AG08396 (cell line): Measurements from ENCODE around the gene ELFN1.
"Not testable (repeated sequence)": the region's sequence is repeated elsewhere in the genome, so short reads cannot be mapped to it uniquely, and the experiment has no call there.

Source experiments
- DNase-seq: peaks from one replicate; pipeline ENCODE4 v3.0.0; 2012; ENCODE audit warnings: low spot score, mixed read lengths

Gene ELFN1

GRCh38 chr7:1709281-1709680 lies 39.2 kb downstream of the ELFN1 start:
- no peak for DNase-seq

DNA sequence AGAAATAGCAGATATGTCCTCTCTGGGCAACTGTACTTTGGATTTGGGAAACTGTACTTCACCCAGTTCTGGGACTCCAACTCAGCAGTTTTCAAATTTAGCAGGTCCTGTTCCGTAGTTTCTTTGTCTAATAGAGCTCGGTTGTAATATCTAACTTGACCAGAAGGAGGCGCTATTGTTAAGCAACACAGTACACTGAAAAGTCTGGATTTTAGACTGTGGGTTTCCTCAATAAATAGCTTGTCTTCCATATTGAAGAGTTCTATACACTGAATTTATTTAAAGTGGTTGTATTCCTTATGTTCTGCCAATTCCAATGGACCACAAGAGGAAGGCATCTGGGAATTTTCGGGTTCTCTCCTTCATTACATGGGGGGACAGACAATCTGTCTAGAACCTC lies 39.8 kb downstream of the ELFN1 start:
- DNase-seq = no peak

DNA sequence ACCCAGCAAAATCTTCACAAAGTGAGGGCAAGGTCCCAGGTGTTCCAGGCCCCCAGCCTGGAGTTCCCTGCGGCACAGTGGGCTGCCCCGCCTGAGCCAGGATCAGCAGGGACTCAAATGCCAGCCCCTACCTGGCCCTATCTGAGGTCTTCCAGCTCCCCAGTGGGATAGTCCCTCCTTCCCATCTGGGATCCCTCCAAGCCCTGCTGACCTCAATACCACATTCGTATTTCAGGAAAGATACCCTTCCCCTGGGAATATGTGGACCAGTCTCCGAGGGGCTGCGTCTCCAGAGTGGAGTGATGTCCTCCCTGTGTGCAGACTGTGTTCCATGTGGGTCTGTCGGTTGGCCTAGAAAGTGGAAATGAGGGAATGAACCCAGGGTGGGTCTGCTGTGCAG lies 40.9 kb downstream of the ELFN1 start:
- no peak for DNase-seq

DNA sequence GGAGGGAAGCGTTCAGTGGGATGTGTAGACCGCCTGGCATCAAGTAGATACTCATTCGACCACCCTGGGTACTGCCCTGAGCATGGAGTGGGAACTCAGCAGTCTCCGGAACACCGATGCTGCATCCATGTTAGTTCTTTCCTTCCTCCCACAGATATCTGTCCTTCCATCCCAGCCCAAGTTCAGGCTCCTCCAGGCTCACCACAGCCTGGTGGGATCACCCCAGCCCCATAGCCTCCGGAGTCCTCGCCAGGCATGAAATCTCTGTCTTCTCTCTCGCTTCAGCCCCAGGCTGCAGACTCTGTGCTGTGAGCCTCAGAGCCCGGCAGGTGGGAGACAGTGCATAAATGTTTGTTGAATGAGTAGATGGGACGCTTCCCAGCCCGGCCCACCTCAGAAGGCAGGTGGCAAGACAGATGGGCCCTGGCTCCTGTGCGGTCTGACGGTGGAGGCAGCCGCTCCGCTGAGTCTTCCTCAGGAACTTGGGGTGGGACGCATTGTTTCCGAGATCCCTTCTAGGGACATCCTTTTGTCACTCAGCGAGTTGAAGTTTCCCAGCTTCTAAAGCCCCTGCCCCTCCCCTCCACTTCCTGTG lies 42.9 kb downstream of the ELFN1 start:
- DNase-seq = no peak

- no peak for DNase-seq
Observed at GRCh38 chr7:1713502-1714484, 43.7 kb downstream of the ELFN1 start.

DNA sequence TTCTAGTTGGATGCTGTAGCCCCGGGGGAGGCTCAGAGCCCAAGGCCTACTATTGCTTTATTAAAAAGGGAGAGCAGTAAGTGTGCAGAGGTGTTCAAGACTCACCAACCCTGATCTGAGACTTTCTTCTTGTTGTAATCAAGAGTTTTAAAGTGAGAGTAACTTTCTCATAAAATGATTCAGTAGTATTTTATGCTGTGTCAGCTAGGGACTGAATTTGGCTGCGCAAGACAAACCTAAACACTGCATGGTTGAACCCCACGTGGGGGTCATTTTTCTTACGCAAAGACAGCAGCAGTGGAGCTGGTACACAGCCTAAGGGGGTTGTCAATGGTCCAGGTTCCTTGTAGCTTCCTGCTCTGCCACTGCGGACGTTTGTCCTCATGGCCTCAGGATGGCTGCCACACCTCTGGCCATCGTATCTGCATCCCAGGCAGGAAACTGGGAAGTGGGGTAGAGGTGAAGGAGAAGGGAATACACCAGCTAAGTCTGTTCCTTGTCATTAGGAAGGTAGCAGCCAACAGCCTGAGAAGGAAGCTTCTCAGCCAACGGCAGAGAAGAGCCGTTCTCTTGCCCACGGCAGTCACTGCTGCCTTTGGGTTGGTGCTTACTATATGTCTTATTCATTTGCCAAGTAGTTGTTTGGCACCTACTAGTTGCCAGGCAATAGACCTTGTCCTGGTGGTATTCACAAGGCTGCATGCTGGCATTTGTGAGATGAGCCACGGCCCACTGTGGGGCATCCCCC lies 44.7 kb downstream of the ELFN1 start:
- DNase-seq = no peak

DNA sequence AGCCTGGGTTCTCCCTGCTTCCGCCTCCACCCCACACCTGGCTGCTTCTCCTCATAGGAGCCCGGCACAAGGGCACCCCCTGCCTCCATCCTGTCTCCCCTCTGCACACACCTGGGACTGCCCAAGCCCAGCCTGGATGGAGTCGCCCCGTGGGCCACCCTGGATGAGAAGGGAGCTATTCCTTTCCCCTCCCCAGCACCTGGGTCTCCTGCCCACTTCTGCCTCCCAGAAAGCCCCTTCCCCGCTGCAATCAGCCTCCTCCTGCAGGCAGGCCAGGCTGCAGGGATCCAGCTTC lies 45.2 kb downstream of the ELFN1 start:
- DNase-seq = no peak

DNA sequence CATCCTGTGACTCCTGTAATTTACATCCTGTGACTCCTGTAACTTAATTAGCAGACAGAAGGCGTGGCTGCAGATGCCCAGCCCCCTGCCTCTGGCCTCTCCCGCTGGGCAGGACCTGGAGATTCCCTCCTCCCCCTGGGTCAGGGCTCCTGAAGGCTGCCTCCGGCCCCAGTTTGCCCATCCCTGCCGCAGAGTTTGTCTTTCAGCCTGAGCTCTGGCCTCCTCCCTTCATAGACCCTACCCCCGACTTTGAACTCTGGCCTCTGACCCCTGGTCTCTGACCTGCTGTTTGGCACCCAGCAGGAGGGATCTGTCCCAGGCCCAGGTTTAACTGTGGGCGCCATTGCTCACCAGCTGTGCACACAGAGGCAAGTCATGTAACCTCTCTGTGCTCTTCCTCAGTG lies 45.6 kb downstream of the ELFN1 start:
- no peak for DNase-seq

DNA sequence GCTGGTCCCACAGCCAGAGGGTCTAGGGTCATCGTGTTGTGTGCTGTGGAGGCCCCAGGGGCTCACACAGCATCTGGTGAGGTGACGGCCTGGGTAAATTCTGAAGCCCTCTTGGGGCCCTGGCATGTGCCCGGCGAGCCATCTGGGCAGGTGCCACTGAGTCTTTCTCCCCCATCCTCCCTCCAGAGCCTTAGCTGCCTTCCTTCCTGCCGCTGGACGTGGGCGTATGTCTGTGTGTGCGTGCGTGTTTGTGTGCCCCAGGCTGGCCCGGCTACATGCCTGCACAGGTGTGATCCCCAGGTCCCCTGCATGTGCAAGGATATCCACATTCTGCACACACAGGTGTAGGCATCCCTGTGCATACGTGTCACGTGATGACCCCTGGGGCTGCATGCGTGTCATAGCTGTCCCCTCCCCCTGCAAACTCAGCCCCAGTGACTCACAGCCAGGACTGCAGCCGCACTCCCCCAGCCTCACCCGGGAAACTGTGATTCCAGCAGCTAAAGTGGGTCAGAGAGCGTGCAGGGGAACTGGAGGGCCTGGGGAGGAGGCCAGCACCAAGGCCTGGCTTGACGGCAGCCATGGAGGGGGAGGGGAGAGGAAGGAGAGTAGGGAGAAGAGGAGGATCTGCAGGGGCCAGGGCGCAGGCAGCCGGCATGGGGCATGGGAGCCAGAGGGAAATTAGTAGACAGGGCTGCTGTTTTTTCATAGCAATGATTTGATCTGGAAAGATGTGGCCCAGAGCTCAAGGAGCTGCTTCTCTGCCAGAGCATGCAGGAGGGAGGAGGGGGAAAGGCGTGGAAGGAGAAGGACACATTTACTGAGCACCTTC lies 46.4 kb downstream of the ELFN1 start:
- no peak for DNase-seq

GRCh38 chr7:1717095-1717483 lies 47.0 kb downstream of the ELFN1 start:
- DNase-seq = no peak

GRCh38 chr7:1717903-1718676 lies 48.0 kb downstream of the ELFN1 start:
- DNase-seq = no peak

- not testable (repeated sequence) for DNase-seq
Observed at GRCh38 chr7:1718850-1719249, 48.8 kb downstream of the ELFN1 start.

- not testable (repeated sequence) for DNase-seq
Observed at GRCh38 chr7:1719256-1719655, 49.2 kb downstream of the ELFN1 start.

DNA sequence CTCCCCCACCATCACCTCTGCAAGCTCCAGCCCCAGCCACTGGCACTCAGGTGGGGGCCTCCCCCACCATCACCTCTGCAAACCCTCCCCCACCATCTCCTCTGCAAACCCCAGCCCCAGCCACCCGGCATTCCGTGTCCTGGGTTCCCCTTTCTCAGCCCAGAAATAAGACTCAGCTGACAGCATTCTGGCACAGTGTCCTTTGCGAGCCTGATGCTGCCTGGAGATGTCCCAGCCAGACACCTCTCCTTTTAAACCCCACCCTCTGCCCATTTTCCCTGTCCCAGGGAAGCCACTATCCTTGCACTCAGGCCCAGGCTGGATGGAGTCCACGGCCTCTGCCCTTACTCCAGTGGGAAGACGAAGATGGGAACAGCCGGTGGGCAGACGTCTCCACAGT lies 49.8 kb downstream of the ELFN1 start:
- DNase-seq = no peak

GRCh38 chr7:1720326-1720725 lies 50.2 kb downstream of the ELFN1 start:
- no peak for DNase-seq

GRCh38 chr7:1721047-1721690 lies 51.1 kb downstream of the ELFN1 start:
- no peak for DNase-seq

DNA sequence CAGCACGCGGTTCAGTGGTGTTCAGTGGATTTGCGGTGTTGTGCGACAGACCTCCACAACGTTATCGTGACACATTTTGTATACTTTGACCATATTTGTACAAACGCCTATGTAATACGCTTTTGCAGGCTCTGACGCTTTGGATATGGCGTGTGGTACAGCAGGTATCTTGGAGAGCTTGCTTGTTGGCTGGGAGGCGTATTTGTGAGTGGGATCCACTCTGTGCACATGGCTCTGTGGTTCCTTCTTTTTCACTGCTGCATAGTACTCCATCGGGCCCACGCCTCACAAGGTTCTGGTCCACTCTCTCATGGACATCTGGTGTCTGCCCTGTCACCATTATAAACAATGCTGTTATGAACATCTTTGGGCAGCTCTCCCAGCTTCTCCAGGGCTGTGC lies 53.2 kb downstream of the ELFN1 start:
- no peak for DNase-seq

DNA sequence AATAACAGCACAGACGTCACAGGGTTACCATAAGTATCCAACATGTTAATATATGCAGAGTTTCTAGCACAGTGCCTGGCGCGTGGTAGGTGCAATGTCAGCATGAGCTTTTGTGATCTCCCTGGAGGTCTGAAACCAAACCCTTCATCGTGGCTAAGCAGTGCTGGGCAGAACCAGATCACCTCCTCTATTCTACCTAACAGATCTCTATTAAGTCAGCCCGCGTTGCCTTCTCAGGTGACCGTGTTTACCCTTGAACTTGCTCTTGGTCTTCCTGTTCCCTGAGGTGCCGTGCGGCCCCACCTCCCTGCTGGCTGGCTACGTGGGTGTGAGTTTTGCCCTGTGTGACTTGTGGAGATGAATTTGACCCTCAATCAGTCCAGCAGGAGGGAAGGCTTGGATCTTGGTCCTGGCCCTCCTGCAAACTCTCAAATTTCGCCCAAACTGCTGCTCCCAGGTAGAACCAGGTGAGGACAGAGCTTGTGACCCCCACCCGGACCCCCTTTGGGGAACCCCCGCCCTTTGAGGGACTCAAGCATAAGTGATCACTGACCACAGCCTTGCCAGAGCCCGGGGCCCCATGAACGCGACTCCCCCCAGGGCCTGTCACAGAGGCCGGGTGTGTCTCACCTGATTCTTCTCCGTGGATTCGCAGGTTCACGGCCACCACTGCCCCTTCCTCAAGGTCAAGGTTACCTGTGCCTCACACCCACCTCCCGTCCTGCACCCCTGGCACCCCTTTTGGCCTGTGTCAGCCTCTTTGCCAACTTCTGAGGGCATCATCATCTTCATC lies 54.2 kb downstream of the ELFN1 start:
- no peak for DNase-seq

DNA sequence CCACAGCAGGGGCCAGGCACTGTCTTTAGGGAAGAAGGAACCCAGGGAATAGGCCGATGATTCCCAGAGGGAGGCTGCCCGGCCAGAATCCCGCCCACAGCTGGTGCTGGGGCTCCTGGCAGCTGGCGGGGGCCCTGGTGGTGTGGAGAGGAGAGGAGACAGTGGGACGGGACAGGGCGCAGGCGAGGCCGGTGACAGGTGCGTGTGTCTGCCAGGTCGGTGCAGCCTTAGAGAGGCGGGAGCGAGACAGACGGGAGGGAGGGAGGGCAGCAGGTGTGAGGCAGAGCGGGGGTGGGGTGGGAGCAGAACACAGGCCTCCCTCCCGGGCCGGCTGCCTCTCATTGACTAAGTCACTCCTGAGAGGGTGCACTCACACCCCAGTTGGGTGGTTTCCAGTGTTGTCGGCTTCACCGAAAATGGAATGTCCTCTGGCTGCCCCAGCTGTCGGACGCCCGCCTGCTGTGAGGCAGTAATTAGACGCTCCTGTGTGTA lies 55.2 kb downstream of the ELFN1 start:
- DNase-seq = no peak
